GM12873 (cell line): ENCODE results near the gene RRAD.

Source experiments
- TF ChIP-seq, protein P1 (sequence below): IDR thresholded peaks from 2 replicates; pipeline ENCODE4 v1.5.1; 2012; ENCODE audit warnings: low read depth, mild to moderate bottlenecking, moderate library complexity, low read length, control low read depth; ENCODE audit not compliant: insufficient read depth; ENCODE audit errors: missing control alignments

RRAD gene, protein sequence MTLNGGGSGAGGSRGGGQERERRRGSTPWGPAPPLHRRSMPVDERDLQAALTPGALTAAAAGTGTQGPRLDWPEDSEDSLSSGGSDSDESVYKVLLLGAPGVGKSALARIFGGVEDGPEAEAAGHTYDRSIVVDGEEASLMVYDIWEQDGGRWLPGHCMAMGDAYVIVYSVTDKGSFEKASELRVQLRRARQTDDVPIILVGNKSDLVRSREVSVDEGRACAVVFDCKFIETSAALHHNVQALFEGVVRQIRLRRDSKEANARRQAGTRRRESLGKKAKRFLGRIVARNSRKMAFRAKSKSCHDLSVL

GRCh38 chr16:66925322-66925840 lies at the start of gene RRAD:
TSS of gene RRAD (minus strand) at chr16:66925535. CDS start at chr16:66925179, 356 bp downstream.
- TF ChIP-seq, protein P1, sequence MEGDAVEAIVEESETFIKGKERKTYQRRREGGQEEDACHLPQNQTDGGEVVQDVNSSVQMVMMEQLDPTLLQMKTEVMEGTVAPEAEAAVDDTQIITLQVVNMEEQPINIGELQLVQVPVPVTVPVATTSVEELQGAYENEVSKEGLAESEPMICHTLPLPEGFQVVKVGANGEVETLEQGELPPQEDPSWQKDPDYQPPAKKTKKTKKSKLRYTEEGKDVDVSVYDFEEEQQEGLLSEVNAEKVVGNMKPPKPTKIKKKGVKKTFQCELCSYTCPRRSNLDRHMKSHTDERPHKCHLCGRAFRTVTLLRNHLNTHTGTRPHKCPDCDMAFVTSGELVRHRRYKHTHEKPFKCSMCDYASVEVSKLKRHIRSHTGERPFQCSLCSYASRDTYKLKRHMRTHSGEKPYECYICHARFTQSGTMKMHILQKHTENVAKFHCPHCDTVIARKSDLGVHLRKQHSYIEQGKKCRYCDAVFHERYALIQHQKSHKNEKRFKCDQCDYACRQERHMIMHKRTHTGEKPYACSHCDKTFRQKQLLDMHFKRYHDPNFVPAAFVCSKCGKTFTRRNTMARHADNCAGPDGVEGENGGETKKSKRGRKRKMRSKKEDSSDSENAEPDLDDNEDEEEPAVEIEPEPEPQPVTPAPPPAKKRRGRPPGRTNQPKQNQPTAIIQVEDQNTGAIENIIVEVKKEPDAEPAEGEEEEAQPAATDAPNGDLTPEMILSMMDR, result no peak

GRCh38 chr16:66973716-66974115 lies 48.4 kb upstream of the RRAD start:
- TF ChIP-seq, protein P1, result no peak

DNA sequence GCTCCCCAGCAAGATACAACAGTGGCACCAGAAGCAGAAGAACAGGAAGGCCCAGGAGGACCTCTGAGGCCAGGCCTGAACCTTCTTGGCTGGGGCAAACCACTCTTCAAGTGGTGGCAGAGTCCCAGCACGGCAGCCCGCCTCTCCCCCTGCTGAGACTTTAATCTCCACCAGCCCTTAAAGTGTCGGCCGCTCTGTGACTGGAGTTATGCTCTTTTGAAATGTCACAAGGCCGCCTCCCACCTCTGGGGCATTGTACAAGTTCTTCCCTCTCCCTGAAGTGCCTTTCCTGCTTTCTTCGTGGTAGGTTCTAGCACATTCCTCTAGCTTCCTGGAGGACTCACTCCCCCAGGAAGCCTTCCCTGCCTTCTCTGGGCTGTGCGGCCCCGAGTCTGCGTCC lies 47.6 kb upstream of the RRAD start:
- TF ChIP-seq, protein P1, result no peak

- TF ChIP-seq, protein P1, result no peak
Observed at GRCh38 chr16:66970775-66971720, 45.7 kb upstream of the RRAD start.

DNA sequence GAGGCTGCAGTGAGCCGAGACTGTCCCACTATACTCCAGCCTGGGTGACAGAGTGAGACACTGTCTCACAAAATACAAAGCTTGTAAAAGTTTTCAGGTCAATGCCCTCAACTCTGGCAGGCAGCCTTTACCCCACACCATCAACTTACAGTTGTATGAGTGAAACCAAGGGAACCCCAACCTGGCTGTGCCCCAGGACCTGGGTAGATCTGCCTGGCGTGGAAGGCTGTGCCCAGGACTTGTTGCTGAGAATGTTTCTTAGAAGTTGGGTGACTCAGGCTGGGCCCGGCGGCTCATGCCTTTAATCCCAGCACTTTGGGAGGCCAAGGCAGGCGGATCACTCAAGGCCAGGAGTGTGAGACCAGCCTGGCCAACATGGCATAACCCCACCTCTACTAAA lies 43.5 kb upstream of the RRAD start:
- TF ChIP-seq, protein P1, result no peak

DNA sequence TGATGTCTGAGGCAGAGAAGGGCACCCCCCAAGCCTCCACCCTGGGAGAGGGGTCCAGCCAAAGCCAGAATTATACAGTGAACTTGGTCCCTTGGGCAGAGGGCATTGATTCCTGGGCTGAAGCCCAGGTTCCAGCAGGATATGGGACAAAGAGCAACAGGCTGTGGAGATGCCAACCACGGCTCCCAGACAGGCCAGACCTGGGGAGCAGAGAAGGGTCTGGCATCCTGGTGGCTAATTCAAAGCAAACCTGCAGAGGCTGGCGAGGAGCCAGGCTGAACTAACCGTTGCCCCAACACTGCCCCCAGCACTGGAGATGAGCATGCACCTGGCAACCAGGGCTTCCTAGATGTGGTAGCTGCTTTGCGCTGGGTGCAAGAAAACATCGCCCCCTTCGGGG lies 38.7 kb upstream of the RRAD start:
- TF ChIP-seq, protein P1, result no peak

- TF ChIP-seq, protein P1, result no peak
Observed at GRCh38 chr16:66961914-66962313, 36.6 kb upstream of the RRAD start.
